ENCODE data around the gene MEDAG.

MEDAG gene

GRCh38 chr13:30905932-30906383, at the start of gene MEDAG:
TSS of gene MEDAG (plus strand) at chr13:30906271. CDS start at chr13:30906516, 245 bp downstream.
- no peak for DNase-seq (ENCODE audit: low spot score)

GRCh38 chr13:30857018-30857417, 49.1 kb upstream of the MEDAG start:
- no peak for DNase-seq (ENCODE audit: low spot score)

GRCh38 chr13:30857636-30858035, 48.4 kb upstream of the MEDAG start:
- DNase-seq (ENCODE audit: low spot score), result peak; percentile 75

GRCh38 chr13:30859326-30859725, 46.7 kb upstream of the MEDAG start:
- DNase-seq (ENCODE audit: low spot score), result peak; percentile 66

GRCh38 chr13:30861163-30861562, 44.9 kb upstream of the MEDAG start:
- DNase-seq (ENCODE audit: low spot score), result no peak

- DNase-seq (ENCODE audit: low spot score), result no peak
Observed at GRCh38 chr13:30861836-30862467, 44.1 kb upstream of the MEDAG start.

- DNase-seq (ENCODE audit: low spot score), result no peak
Observed at GRCh38 chr13:30862707-30863106, 43.4 kb upstream of the MEDAG start.

GRCh38 chr13:30863231-30863630, 42.8 kb upstream of the MEDAG start:
- no peak for DNase-seq (ENCODE audit: low spot score)

GRCh38 chr13:30863796-30864195, 42.3 kb upstream of the MEDAG start:
- no peak for DNase-seq (ENCODE audit: low spot score)

- DNase-seq (ENCODE audit: low spot score), result peak; percentile 61
Observed at GRCh38 chr13:30864433-30865122, 41.5 kb upstream of the MEDAG start.

- peak; percentile 86 for DNase-seq (ENCODE audit: low spot score)
Observed at GRCh38 chr13:30865123-30866049, 40.7 kb upstream of the MEDAG start.

GRCh38 chr13:30866677-30867076, 39.4 kb upstream of the MEDAG start:
- no peak for DNase-seq (ENCODE audit: low spot score)

GRCh38 chr13:30867089-30867669, 38.9 kb upstream of the MEDAG start:
- no peak for DNase-seq (ENCODE audit: low spot score)

- no peak for DNase-seq (ENCODE audit: low spot score)
Observed at GRCh38 chr13:30868799-30869470, 37.1 kb upstream of the MEDAG start.

GRCh38 chr13:30869491-30869890, 36.6 kb upstream of the MEDAG start:
- no peak for DNase-seq (ENCODE audit: low spot score)

GRCh38 chr13:30870049-30870884, 35.8 kb upstream of the MEDAG start:
- peak; percentile 75 for DNase-seq (ENCODE audit: low spot score)

- no peak for DNase-seq (ENCODE audit: low spot score)
Observed at GRCh38 chr13:30870916-30871587, 35.0 kb upstream of the MEDAG start.

GRCh38 chr13:30871588-30872275, 34.3 kb upstream of the MEDAG start:
- DNase-seq (ENCODE audit: low spot score), result no peak

GRCh38 chr13:30872276-30872594, 33.8 kb upstream of the MEDAG start:
- no peak for DNase-seq (ENCODE audit: low spot score)
